DOHH2 (cell line): ENCODE measurements around the gene ADGRL3.

Experiments
- EZH2phosphoT487 ChIP-seq: fragments of 200-600 bp; sonication (generic); IDR thresholded peaks from 2 replicates; pipeline ENCODE4 v1.6.1; 2017; ENCODE audit warnings: borderline replicate concordance, mild to moderate bottlenecking, antibody characterized with exemption, low read length, moderate library complexity, mixed read lengths
- TF ChIP-seq, protein P1 (sequence below): fragments of 200-600 bp; sonication (generic); IDR thresholded peaks from one replicate; pipeline ENCODE4 v1.5.1; 2014; ENCODE audit warnings: antibody characterized with exemption, mild to moderate bottlenecking, low read depth, low read length; ENCODE audit not compliant: poor library complexity, severe bottlenecking

- TF ChIP-seq, protein P1, sequence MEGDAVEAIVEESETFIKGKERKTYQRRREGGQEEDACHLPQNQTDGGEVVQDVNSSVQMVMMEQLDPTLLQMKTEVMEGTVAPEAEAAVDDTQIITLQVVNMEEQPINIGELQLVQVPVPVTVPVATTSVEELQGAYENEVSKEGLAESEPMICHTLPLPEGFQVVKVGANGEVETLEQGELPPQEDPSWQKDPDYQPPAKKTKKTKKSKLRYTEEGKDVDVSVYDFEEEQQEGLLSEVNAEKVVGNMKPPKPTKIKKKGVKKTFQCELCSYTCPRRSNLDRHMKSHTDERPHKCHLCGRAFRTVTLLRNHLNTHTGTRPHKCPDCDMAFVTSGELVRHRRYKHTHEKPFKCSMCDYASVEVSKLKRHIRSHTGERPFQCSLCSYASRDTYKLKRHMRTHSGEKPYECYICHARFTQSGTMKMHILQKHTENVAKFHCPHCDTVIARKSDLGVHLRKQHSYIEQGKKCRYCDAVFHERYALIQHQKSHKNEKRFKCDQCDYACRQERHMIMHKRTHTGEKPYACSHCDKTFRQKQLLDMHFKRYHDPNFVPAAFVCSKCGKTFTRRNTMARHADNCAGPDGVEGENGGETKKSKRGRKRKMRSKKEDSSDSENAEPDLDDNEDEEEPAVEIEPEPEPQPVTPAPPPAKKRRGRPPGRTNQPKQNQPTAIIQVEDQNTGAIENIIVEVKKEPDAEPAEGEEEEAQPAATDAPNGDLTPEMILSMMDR: no peak
- no peak for TF ChIP-seq EZH2phosphoT487
Measured at GRCh38 chr4:61994036-61994435, 793.9 kb downstream of the ADGRL3 start.
